ENCODE measurements around the gene FPR2. TPM values are rescaled to one million over a fixed set of nuclear protein-coding genes. Genes with fewer than 3 reads are reported as not detected.

Gene FPR2
- total and polyA plus RNA-seq, 4 donors: 0.15 to 4.1 (median 2.4) TPM

- Histone ChIP-seq H3K36me3 (ENCODE audit: control insufficient read depth in 4 of 4, insufficient read depth in 3 of 4, low read depth in 1 of 4, low read length in 3 of 4) (no peaks in the 10 kb centered on the region), H3K4me3 (ENCODE audit: low read depth in 1 of 3, low read length in 3 of 3) (no peak overlapping the region), H3K4me1 (ENCODE audit: control insufficient read depth in 4 of 4, insufficient read depth in 4 of 4, low read length in 3 of 4) (peaks cover 0 to 4% (median 0%) of the 10 kb centered on the region in 4 donors), H3K9me3 (ENCODE audit: control insufficient read depth in 4 of 4, low read length in 3 of 4) (peaks cover 0 to 2% (median under 1%) of the 10 kb centered on the region in 4 donors), H3K9ac (ENCODE audit: low read depth in 1 of 2, low read length in 2 of 2) (no peak overlapping the region), H3K27ac (ENCODE audit: low read depth in 1 of 2, low read length in 2 of 2) (no peak overlapping the region), H3K27me3 (ENCODE audit: control insufficient read depth in 4 of 4, insufficient read depth in 4 of 4, low read length in 3 of 4) (peaks cover 0 to 7% (median 5%) of the 10 kb centered on the region in 4 donors)
- DNase-seq (ENCODE audit: low spot score): no peak
- WGBS: 70% methylated on average over 7 of the region's 7 CpGs
- TF ChIP-seq SP1 (IDR thresholded peaks at IDR 0.05): no peak
- TF ChIP-seq FOXA1 (IDR thresholded peaks at IDR 0.05): no peak
- TF ChIP-seq YY1 (IDR thresholded peaks at IDR 0.05): no peak
- no peak for TF ChIP-seq HNF4G (IDR thresholded peaks at IDR 0.05)
- TF ChIP-seq CTCF (IDR thresholded peaks at IDR 0.05; ENCODE audit: low read depth, low read length, missing input control): no peak
- no peak for TF ChIP-seq HNF4A (conservative IDR thresholded peaks at IDR 0.05)
- no peak for TF ChIP-seq TAF1 (conservative IDR thresholded peaks at IDR 0.05)
- TF ChIP-seq FOXA2 (IDR thresholded peaks at IDR 0.05): no peak
- no peak for TF ChIP-seq NR2F2 (IDR thresholded peaks at IDR 0.05)
- TF ChIP-seq REST (IDR thresholded peaks at IDR 0.05): no peak
- TF ChIP-seq ATF3 (IDR thresholded peaks at IDR 0.05): no peak
- TF ChIP-seq GABPA (IDR thresholded peaks at IDR 0.05 in 1 of 2, conservative IDR thresholded peaks at IDR 0.05 in 1 of 2): no peak
- TF ChIP-seq ZBTB33 (IDR thresholded peaks at IDR 0.05): no peak
Observed at GRCh38 chr19:51721905-51722304, 39.1 kb upstream of the FPR2 start.

GRCh38 chr19:51722492-51722891, 38.5 kb upstream of the FPR2 start:
- no peak for DNase-seq (ENCODE audit: low spot score)
- Histone ChIP-seq H3K9ac (ENCODE audit: low read depth in 1 of 2, low read length in 2 of 2) (no peak overlapping the region), H3K9me3 (ENCODE audit: control insufficient read depth in 4 of 4, low read length in 3 of 4) (peaks cover 0 to 2% (median under 1%) of the 10 kb centered on the region in 4 donors), H3K4me1 (ENCODE audit: control insufficient read depth in 4 of 4, insufficient read depth in 4 of 4, low read length in 3 of 4) (peaks cover 0 to 4% (median 0%) of the 10 kb centered on the region in 4 donors), H3K4me3 (ENCODE audit: low read depth in 1 of 3, low read length in 3 of 3) (no peak overlapping the region), H3K27ac (ENCODE audit: low read depth in 1 of 2, low read length in 2 of 2) (no peak overlapping the region), H3K36me3 (ENCODE audit: control insufficient read depth in 4 of 4, insufficient read depth in 3 of 4, low read depth in 1 of 4, low read length in 3 of 4) (no peaks in the 10 kb centered on the region), H3K27me3 (ENCODE audit: control insufficient read depth in 4 of 4, insufficient read depth in 4 of 4, low read length in 3 of 4) (peaks cover 0 to 11% (median 4%) of the 10 kb centered on the region in 4 donors)
- WGBS: 61% methylated on average over 2 of the region's 2 CpGs
- TF ChIP-seq RXRA (IDR thresholded peaks at IDR 0.05) (no peak), FOXA1 (IDR thresholded peaks at IDR 0.05) (no peak), GABPA (IDR thresholded peaks at IDR 0.05 in 1 of 2, conservative IDR thresholded peaks at IDR 0.05 in 1 of 2) (no peak)
